OCI-LY7 (cell line): ENCODE results near the gene TLE3.

ENCODE experiments used
- EZH2phosphoT487 ChIP-seq: fragments of 200-600 bp; sonication (generic); IDR thresholded peaks from 2 replicates; pipeline ENCODE4 v1.6.1; 2018; ENCODE audit warnings: low read depth, borderline replicate concordance, mild to moderate bottlenecking, mixed run types, antibody characterized with exemption, low read length, moderate library complexity, mixed read lengths
- TF ChIP-seq, protein P1 (sequence below): fragments of 200-600 bp; sonication (generic); conservative IDR thresholded peaks from 2 replicates; pipeline ENCODE4 v1.5.1; 2014; ENCODE audit warnings: mild to moderate bottlenecking, antibody characterized with exemption, low read length, moderate library complexity, mixed read lengths

- TF ChIP-seq, protein P1, sequence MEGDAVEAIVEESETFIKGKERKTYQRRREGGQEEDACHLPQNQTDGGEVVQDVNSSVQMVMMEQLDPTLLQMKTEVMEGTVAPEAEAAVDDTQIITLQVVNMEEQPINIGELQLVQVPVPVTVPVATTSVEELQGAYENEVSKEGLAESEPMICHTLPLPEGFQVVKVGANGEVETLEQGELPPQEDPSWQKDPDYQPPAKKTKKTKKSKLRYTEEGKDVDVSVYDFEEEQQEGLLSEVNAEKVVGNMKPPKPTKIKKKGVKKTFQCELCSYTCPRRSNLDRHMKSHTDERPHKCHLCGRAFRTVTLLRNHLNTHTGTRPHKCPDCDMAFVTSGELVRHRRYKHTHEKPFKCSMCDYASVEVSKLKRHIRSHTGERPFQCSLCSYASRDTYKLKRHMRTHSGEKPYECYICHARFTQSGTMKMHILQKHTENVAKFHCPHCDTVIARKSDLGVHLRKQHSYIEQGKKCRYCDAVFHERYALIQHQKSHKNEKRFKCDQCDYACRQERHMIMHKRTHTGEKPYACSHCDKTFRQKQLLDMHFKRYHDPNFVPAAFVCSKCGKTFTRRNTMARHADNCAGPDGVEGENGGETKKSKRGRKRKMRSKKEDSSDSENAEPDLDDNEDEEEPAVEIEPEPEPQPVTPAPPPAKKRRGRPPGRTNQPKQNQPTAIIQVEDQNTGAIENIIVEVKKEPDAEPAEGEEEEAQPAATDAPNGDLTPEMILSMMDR, result no peak
- TF ChIP-seq EZH2phosphoT487, result no peak
Observed at GRCh38 chr15:70053001-70053715, 44.6 kb downstream of the TLE3 start.
